ENCODE results near the gene ESPL1.

The ESPL1 gene

GRCh38 chr12:53267999-53268629 lies at the start of gene ESPL1:
Gene ESPL1 (plus strand): TSS chr12:53268299. CDS start chr12:53268767, 468 bp downstream.
- DNase-seq (ENCODE audit: insufficient read length, low spot score) (peak; percentile 78), FAIRE-seq (no peak)

DNA sequence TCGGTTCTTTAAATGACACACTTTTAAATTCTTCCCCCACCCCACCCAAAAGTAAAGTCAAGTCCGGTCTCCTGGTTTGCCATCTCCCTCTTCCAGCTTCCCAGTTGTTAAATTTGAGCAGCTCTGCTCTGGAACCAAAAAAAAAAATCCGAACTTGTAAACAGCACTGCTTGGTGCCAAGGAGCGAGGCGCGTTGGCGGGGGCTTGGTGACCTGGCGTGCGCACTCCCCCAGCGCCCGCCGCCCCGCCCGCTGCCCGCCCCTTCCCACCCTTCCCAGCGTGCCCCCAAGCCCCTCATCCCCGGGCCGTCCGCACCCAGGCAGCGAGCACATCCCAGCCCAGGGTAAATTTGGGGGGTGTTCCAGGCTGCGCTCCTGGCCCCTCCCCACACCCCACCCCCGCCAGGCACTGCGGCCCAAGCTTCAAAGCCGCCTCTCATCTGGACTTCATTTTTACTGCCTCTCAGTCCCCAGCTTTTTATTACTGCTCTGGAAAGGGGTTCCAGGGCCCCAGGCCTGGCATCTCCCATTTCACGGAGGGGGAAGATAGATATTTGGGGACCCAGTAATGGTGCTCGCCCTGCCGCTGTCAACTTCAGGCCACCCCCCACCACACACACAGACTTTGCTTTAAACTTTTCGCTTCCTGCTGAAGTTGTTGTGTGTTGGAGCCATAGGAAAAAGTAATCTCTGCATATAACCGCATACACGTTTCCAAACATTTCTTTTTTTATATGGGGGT lies 49.4 kb upstream of the ESPL1 start:
- FAIRE-seq (no peak), DNase-seq (ENCODE audit: insufficient read length, low spot score) (no peak)
- no peak for TF ChIP-seq POLR2A (IDR thresholded peaks at IDR 0.05; ENCODE audit: low read depth, low read length)

More at GRCh38 chr12:53267999-53268629, at the start of gene ESPL1:
- TF ChIP-seq POLR2A (IDR thresholded peaks at IDR 0.05; ENCODE audit: low read depth, low read length), result peak; percentile 53; the same call in 1 of the 2 replicates

DNA sequence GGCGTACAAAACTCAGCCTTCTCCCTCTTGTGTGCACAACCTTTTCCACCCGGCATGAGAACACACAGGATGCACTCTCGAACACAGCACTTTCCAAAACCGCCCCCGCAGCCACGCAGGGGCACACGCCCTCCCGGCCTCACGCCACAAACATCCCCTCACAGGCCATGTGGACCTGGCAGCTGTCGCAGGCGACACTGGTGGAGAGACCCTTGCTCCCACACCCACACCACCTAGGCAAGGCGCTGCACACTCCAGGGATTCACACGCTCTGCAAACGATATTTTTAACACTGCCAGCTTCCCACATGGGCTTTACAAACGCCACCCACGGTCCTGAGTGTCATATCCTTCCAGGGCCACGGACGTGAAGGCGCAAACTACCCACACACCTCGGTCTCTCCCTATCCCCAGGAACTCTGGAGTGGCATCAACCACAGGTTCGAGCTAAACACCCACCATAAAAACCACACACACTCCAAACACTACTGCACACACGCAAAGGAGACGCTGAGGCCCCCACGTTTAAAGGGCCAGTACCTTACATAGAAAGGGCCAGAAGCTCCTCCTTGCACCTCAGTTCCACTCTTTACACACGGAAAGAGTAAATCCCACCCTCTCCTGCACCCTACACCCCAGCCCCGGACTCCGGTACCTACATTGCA lies 48.7 kb upstream of the ESPL1 start:
- FAIRE-seq, result no peak
- DNase-seq (ENCODE audit: insufficient read length, low spot score), result no peak
- TF ChIP-seq POLR2A (IDR thresholded peaks at IDR 0.05; ENCODE audit: low read depth, low read length), result no peak

DNA sequence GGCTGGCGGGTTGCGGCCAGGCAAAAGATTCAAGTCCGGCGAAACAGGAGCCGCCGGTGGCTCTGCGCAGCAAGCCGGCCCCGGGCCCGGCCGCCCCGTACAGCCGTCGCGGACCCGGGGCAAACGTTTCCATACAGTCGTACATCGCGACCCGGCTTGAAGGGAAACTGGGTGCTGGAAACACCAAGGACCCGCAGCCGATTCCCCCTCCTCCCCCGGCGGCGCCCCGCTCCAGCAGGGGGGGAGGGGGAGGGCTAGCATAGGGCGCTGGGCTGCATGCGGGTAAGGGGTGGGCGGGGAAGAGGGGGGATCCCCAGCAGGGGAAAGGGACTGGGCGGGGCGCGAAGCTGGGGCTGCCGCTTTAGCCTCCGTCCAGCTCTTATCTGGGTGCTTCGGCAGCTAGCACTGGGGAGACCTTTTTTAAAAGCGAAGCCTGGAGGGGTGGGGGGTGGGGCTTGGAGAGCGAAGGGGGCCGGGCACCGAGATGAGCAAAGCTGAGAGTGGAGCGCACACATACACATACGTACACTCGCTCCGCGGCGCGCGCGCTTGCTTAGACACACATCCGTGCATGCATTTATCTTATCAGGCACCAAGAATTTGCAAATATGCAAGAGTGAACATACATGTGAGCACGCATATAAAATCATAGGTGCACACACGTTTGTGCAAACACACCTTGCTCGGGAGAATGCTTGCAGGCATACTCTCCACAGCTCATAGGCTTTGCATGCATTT lies 48.0 kb upstream of the ESPL1 start:
- DNase-seq (ENCODE audit: insufficient read length, low spot score), result peak; percentile 78
- TF ChIP-seq POLR2A (IDR thresholded peaks at IDR 0.05; ENCODE audit: low read depth, low read length), result no peak
- no peak for FAIRE-seq

GRCh38 chr12:53220694-53221202 lies 47.4 kb upstream of the ESPL1 start:
- FAIRE-seq (no peak), DNase-seq (ENCODE audit: insufficient read length, low spot score) (peak; percentile 98)
- no peak for TF ChIP-seq POLR2A (IDR thresholded peaks at IDR 0.05; ENCODE audit: low read depth, low read length)

GRCh38 chr12:53221203-53222080 lies 46.7 kb upstream of the ESPL1 start:
- FAIRE-seq, result no peak
- peak; percentile 64 for DNase-seq (ENCODE audit: insufficient read length, low spot score)

DNA sequence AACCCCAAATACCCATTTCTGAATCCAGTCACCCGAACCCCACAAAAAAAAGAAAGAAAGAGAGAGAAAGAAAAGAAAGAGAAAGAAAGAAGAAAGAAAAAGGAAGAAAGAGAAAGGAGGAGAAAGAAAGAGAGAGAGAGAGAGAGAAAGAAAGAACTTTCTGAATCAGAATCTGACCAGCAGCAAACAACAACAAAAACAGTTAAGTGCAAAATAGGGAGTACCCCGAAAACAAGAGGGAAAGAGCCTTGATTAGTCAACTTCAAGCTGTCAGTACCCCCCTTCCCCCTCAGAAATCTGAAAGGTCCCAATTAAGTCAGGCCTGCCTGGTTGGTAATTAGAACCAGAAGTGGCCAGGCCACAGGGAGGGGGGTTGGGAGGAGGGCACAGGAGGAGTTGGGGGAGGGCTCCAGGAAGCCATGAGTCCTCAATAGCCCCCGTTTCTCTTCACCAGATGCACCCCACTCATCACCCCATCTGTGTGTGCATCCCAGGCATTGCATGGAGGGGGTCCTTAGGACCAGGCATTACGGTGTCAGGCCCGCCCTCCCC lies 45.9 kb upstream of the ESPL1 start:
- TF ChIP-seq POLR2A (IDR thresholded peaks at IDR 0.05; ENCODE audit: low read depth, low read length), result no peak
- FAIRE-seq, result no peak
- no peak for DNase-seq (ENCODE audit: insufficient read length, low spot score)

More at GRCh38 chr12:53221203-53222080, 46.7 kb upstream of the ESPL1 start:
- TF ChIP-seq POLR2A (IDR thresholded peaks at IDR 0.05; ENCODE audit: low read depth, low read length), result peak; percentile 61

GRCh38 chr12:53222806-53223261 lies 45.3 kb upstream of the ESPL1 start:
- TF ChIP-seq POLR2A (IDR thresholded peaks at IDR 0.05; ENCODE audit: low read depth, low read length), result no peak
- DNase-seq (ENCODE audit: insufficient read length, low spot score), result no peak
- no peak for FAIRE-seq

DNA sequence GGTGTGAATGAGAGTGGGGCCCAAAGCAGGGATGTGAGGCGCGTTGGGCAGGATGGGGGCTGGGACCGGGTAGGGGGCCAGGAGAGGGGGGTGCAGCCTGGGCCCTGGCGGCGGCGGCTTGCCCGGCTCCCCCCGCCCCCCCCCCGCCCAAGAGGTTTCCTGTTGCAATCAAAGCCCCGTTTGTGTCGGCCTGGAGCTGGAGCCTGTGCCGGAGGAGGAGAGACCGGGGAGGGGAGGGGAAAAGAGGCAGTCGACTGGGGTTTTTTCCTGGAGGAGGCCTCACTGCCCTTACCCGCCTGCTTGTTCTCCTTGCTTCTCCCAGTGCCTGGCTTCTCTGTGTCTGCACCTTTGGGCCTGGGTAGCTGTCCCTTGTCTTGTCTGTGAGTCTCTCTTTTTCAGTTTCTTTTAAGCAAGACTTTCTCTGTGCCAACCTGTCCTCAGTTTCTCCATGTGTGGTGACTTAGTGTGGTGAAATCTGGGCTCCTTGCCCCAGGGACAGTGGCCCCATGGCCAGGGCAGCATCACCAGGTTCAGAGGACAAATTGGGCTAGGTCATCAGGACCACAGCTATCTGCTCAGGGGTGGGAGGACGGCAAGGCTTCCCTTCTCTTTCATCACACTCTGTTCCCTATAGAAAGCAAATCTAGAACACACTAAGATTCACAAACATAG lies 44.6 kb upstream of the ESPL1 start:
- no peak for FAIRE-seq
- no peak for DNase-seq (ENCODE audit: insufficient read length, low spot score)

DNA sequence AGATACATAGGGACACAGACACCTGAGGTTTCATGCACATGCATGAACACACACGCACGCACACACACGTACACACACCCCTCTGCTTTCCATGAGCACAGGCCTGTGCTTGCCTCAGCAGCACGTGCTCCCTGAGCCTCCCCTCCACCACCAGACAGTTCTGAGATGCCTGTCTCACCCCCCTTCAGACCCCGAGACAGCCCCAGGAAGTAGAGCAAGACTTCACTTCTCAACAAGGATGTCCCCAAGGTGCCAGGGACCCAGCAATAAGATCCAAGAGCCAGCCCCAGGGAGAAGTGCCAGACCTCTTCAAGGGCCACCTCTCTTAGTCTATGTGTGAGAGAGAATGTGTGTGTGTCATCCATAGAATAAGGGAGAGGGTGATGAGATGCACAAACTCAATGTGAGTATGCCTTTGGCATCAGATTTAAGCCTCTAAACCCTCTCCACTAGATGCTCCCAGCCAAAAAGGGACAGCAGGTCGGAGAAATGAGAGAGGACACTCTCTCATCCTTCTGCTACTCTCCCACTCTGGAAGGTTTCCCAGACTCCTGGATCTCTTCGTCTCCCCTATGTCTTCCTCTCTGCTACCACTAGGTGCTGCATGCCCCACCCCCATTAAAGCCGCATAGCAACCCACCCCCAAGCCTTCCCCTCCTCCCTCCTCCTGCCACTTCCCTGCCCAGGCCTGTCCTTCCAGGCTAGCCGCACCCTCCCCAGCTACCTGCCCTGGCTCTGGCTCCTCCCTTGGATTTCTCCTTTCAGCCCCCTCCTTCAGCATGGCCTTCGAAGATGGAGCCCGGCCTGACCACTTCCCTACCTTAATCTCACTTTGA lies 43.8 kb upstream of the ESPL1 start:
- no peak for DNase-seq (ENCODE audit: insufficient read length, low spot score)
- TF ChIP-seq POLR2A (IDR thresholded peaks at IDR 0.05; ENCODE audit: low read depth, low read length), result no peak
- FAIRE-seq, result no peak

More for the DNA sequence above, 44.6 kb upstream of the ESPL1 start:
- TF ChIP-seq POLR2A (IDR thresholded peaks at IDR 0.05; ENCODE audit: low read depth, low read length), result no peak

All from H54 (cell line).